OCI-LY7 (cell line): ENCODE measurements around the gene HGFAC.
"Not testable (repeated sequence)": the region's sequence is repeated elsewhere in the genome, so short reads cannot be mapped to it uniquely, and the experiment has no call there.

Experiments
- EZH2phosphoT487 ChIP-seq: fragments of 200-600 bp; sonication (generic); IDR thresholded peaks from 2 replicates; pipeline ENCODE4 v1.6.1; 2018; ENCODE audit warnings: low read depth, borderline replicate concordance, mild to moderate bottlenecking, mixed run types, antibody characterized with exemption, low read length, moderate library complexity, mixed read lengths
- TF ChIP-seq, protein P1 (sequence below): fragments of 200-600 bp; sonication (generic); conservative IDR thresholded peaks from 2 replicates; pipeline ENCODE4 v1.5.1; 2014; ENCODE audit warnings: mild to moderate bottlenecking, antibody characterized with exemption, low read length, moderate library complexity, mixed read lengths

DNA sequence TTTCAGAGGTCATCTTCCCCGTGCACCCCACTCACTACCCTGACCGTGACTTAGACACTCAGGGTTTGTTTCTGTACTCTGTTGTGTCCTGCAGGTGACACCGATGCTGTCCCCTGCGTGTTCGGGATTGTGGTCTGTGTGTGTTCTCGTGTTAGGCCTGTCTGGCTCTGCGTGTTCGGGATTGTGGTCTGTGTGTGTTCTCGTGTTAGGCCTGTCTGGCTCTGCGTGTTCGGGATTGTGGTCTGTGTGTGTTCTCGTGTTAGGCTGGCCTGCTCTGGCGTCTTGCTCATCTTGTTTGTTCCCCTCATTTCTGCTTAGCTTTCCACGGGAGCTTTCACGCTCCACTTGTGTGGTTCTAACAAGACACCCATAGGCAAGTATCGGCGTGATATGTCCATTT, 30.6 kb upstream of the HGFAC start:
- TF ChIP-seq, protein P1, sequence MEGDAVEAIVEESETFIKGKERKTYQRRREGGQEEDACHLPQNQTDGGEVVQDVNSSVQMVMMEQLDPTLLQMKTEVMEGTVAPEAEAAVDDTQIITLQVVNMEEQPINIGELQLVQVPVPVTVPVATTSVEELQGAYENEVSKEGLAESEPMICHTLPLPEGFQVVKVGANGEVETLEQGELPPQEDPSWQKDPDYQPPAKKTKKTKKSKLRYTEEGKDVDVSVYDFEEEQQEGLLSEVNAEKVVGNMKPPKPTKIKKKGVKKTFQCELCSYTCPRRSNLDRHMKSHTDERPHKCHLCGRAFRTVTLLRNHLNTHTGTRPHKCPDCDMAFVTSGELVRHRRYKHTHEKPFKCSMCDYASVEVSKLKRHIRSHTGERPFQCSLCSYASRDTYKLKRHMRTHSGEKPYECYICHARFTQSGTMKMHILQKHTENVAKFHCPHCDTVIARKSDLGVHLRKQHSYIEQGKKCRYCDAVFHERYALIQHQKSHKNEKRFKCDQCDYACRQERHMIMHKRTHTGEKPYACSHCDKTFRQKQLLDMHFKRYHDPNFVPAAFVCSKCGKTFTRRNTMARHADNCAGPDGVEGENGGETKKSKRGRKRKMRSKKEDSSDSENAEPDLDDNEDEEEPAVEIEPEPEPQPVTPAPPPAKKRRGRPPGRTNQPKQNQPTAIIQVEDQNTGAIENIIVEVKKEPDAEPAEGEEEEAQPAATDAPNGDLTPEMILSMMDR = not testable (repeated sequence)
- TF ChIP-seq EZH2phosphoT487 = not testable (repeated sequence)
